Epithelial cell of proximal tubule (primary cell): ENCODE data around the gene UBE2R2. TPM values are rescaled to one million over a fixed set of nuclear protein-coding genes. Genes with fewer than 3 reads are reported as not detected.

Experiments used
- DNase-seq: peaks from one replicate; pipeline ENCODE4 v3.0.0-alpha.2; 2011; ENCODE audit warnings: low read depth
- H3K4me3 ChIP-seq: 2 replicates; pipeline ENCODE4 v1.5.1; 2011; ENCODE audit warnings: low read depth, mild to moderate bottlenecking, low read length
- total RNA-seq: library from RNA; depleted of rRNA; stranded (reverse); fragments of >200 nt; gene quantifications from 2 replicates; pipeline ENCODE4 v1.2.3, GENCODE V29; 2015
- TF ChIP-seq, protein P1 (sequence below): conservative IDR thresholded peaks from 2 replicates; pipeline ENCODE4 v1.5.1; 2012; ENCODE audit warnings: low read depth, mild to moderate bottlenecking, low read length

UBE2R2 gene
- total RNA-seq, 1 donor from 2014 or later, result 27.4 TPM

DNA sequence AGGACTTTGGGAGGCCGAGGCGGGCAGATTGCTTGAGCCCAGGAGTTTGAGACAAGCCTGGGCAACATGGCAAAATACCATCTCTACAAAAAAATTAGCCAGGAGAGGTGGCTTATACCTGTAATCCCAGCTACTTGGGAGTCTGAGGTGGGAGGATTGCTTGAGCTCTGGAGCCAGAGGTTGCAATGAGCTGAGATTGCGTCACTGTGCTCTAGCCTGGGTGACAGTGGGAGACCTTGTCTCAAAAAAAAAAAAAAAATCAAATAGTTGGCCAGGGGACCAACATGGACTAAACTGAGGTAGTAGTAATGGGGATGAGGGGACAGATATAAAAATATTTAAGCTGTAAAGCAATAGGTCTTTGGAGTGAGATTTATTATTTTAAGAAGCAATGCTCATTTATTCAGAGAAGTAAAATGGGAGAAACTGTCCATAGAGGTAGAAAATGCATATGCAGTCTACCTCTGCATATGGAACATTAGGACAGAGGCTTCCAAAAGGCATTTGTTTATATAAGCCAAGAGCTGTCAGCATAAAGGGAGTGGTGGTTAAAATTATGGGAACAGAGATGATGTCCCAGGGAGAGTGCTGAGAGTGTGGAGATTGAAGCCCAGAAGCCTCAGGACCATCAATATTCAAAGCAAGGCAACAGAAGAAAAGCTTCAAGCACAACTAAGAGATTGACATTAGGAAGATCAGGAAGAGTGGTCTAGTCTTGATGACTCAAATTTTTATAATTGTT is 98.1 kb downstream of the UBE2R2 start:
- DNase-seq, result no peak
- TF ChIP-seq, protein P1, sequence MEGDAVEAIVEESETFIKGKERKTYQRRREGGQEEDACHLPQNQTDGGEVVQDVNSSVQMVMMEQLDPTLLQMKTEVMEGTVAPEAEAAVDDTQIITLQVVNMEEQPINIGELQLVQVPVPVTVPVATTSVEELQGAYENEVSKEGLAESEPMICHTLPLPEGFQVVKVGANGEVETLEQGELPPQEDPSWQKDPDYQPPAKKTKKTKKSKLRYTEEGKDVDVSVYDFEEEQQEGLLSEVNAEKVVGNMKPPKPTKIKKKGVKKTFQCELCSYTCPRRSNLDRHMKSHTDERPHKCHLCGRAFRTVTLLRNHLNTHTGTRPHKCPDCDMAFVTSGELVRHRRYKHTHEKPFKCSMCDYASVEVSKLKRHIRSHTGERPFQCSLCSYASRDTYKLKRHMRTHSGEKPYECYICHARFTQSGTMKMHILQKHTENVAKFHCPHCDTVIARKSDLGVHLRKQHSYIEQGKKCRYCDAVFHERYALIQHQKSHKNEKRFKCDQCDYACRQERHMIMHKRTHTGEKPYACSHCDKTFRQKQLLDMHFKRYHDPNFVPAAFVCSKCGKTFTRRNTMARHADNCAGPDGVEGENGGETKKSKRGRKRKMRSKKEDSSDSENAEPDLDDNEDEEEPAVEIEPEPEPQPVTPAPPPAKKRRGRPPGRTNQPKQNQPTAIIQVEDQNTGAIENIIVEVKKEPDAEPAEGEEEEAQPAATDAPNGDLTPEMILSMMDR, result no peak
- H3K4me3 ChIP-seq, result no peak overlapping the region

DNA sequence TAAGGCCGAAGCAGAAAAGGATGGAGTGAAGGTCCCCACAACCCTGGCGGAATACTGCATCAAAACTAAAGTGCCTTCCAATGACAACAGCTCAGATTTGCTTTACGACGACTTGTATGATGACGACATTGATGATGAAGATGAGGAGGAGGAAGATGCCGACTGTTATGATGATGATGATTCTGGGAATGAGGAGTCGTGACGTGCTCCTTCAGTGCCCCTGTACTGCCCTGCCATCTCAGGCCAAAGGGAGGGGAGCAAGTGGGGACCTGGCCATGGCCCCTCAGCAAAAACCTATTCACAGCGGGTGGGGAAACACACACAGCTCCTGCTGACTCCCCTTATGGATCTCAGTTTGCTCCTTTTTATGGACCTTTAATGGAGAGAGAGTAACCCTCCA is 100.1 kb downstream of the UBE2R2 start:
- no peak for DNase-seq
- TF ChIP-seq, protein P1, result no peak
- H3K4me3 ChIP-seq, result no peak overlapping the region

DNA sequence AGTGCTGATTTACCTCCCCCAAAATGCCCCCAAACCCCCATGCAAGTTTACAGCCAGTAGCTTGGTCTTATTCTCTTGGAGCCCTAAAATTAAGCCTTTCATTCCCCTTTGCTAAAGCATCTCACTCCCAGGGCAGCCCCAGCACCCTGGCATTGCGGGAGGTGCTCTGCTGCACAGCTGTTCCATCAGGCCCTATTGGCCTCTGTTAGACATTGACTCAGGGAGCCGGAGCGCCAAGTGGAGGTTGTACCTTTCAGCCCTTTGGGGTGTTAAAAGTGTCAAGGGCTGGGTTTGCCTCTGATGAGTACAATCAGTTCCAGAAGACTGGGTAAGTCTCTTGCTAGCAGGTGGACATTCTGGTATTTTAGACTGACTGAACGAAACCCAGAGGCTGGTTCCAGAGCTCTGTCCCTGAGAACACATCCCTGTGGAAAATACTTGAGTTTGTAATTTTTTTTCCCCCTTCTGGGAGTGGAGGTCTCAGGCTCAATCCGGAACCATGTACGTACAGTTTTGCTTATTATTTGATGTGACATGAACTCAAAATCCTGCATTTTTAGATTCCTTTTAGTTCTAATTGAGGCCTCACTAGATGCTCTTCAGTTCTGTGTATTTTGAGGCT is 102.4 kb downstream of the UBE2R2 start:
- no peak overlapping the region for H3K4me3 ChIP-seq
- TF ChIP-seq, protein P1, result no peak
- no peak for DNase-seq

DNA sequence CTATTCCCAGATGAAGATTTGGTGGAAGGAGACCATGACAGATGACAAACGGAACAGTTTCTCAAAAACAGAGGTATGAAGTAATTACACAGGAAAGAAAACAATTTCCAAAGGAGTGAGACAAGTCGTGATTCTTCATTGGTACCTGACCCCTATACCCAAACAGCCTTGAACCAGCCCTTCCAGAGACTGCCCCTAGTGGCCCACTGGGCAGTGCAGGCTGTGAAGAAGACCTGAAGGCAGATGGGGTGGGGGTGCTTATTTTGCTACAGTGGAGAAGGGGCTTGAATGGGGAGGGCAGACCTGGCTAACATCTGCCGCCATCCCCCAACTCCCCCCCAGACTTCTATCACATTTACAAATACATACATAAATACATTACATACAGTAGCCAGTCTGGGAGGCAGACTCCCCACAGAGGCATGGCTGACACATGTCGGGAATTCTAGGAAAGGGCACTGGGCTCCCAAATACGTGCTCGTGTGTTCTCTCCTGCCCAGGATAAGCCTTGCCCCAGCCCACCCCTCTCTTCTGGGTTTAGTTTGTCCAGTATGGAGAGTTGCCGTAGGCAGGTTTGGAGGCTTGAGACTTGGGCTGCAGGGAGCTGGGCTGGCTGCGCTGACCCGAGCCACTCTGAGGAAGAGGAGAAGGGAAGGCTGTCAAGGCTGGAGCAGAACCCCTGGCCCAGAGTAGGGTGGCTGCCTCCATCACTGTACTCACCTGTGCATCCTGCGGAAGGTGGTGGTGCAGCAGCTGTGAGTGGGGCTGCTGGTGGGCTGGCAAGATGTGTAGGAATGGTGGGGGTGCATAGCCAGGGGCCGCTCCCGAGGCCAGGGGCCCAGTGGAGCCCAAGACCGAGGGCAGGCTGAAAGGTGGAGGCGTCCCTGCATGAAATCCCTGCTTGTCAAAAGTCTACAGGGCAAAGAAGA is 105.3 kb downstream of the UBE2R2 start:
- TF ChIP-seq, protein P1, result peak; percentile 83
- H3K4me3 ChIP-seq, result no peak overlapping the region
- DNase-seq, result no peak

DNA sequence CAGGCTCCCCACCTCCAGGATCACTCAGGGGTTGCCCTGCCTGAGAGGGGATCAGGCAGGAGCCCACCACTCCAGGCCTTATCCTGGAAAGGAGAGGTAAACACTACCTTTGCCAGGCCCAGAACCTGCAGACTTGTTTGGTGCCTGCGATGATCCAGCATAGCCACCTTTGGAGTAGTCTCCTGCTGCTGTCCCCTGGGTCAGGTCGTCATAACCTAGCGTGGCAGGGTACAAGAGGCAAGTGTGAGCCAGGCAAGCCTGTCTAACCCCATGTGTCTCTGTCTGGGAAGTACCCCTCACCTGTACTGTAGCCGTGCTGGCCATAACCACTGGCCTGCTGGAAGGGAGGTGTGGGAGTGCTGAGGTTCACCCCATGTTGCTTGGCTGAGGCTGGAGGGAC is 106.1 kb downstream of the UBE2R2 start:
- H3K4me3 ChIP-seq, result no peak overlapping the region
- no peak for DNase-seq
- TF ChIP-seq, protein P1, result no peak

DNA sequence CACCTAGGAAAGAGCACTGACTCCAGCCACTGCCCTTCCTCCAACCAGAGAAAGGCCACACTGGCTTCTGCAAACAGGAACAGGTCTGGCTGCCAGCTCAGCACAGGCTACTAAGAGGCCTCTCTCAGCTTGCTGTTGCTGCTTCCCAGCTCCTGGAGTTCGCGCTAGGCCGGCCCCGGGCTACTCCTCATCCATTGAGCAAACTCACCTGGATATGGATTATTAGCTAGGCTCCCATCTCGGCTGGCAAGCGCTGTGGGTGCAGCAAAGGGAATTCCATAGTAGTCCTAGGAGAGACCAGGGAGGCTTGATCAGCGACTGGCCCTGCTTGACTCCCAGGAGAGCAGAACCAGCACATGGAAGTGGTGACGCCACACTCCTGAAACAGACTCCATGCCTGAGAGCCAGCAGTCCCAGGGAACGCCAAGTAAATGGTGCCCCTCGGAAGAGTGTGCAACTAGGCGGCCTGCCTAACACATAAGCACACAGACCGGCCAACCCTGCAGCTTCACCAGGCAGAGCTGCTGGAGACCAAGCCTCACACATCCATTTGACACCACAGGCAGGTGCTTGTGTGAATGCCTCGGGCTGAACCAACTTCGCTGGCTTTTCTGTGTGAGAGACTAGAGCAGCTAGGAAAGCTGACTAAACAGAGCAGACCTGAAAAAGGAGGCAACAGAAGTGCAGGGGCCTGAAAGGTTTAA is 107.2 kb downstream of the UBE2R2 start:
- TF ChIP-seq, protein P1, result no peak
- no peak overlapping the region for H3K4me3 ChIP-seq

More for the DNA sequence above, 107.2 kb downstream of the UBE2R2 start:
- no peak for DNase-seq
